HCT116 (cell line): ENCODE results near the gene SLC12A3. TPM values are rescaled to one million over a fixed set of nuclear protein-coding genes. Genes with fewer than 3 reads are reported as not detected.

Source experiments
- ATAC-seq: fragments of 200-7000 bp; cut with Tn5 transposase; 2 replicates; pipeline ENCODE4 v1.9.1; 2020; ENCODE audit warnings: mild to moderate bottlenecking, moderate library complexity
- BruUV-seq: library from RNA; stranded (reverse); fragments of 400-500 nt; replicated peaks from 2 replicates; lab custom pipeline; 2021; lab: Mats Ljungman, UMichigan
- CTCF ChIA-PET: fragments of 300-600 bp; sonication (Branson Sonifier 250); formaldehyde crosslinking; loops from one replicate; lab custom pipeline; 2021; ENCODE audit warnings: antibody characterized with exemption; lab: Charles Lee
- POLR2A ChIA-PET: fragments of 300-600, 350-600 bp; sonication (Branson Sonifier 250); formaldehyde crosslinking; loops from one replicate; lab custom pipeline; 2021; ENCODE audit warnings: antibody characterized with exemption; lab: Charles Lee
- RAD21 ChIA-PET, 2 experiments: fragments of 300-600 bp; sonication (Branson Sonifier 250); formaldehyde crosslinking; loops; one replicate each; lab custom pipeline; 2023; ENCODE audit warnings: low total read pairs in 2 of 2; ENCODE audit not compliant: uncharacterized antibody in 2 of 2, unreplicated experiment in 2 of 2, low non-redundant PET in 1 of 2; lab: Charles Lee
- DNase-seq: peaks from one replicate; pipeline ENCODE4 v3.0.0-alpha.2; 2010; ENCODE audit warnings: low read depth, low spot score
- H2AFZ ChIP-seq: fragments of 200-600 bp; shearing (Covaris generic), sonication (generic); 2 replicates; pipeline ENCODE4 v1.6.1; 2017; ENCODE audit warnings: low read depth, mixed run types, mixed read lengths, antibody characterized with exemption, low read length; ENCODE audit not compliant: poor library complexity, severe bottlenecking
- H3K27ac ChIP-seq: 2 replicates; pipeline ENCODE4 v1.5.1; 2012; ENCODE audit warnings: low read depth, low read length
- H3K27me3 ChIP-seq: fragments of 200-600 bp; sonication (generic); 2 replicates; pipeline ENCODE4 v1.6.1; 2016; ENCODE audit warnings: mixed run types, low read length, mixed read lengths; ENCODE audit not compliant: insufficient read depth
- H3K36me3 ChIP-seq, 2 experiments: fragments of 200-500 bp in 1 of 2; fragments of 200-600 bp in 1 of 2; sonication (Bioruptor generic) in 1 of 2; sonication (generic) in 1 of 2; 2 replicates each; pipeline versions ENCODE4 v1.5.1 to v1.6.1; 2014 to 2016; ENCODE audit warnings: low read length in 2 of 2, inconsistent platforms in 1 of 2, mixed read lengths in 1 of 2, mixed run types in 1 of 2; ENCODE audit not compliant: insufficient read depth in 2 of 2, control insufficient read depth in 1 of 2
- H3K4me1 ChIP-seq, 2 experiments: fragments of 200-600 bp in 1 of 2; sonication (generic) in 1 of 2; 2 replicates each; pipeline versions ENCODE4 v1.5.1 to v1.6.1; 2012 to 2017; ENCODE audit warnings: low read length in 2 of 2, inconsistent platforms in 1 of 2, mild to moderate bottlenecking in 1 of 2, mixed read lengths in 1 of 2, mixed run types in 1 of 2, moderate library complexity in 1 of 2; ENCODE audit not compliant: insufficient read depth in 2 of 2, control insufficient read depth in 1 of 2
- H3K4me2 ChIP-seq: fragments of 200-600 bp; sonication (generic); 2 replicates; pipeline ENCODE4 v1.6.1; 2017; ENCODE audit warnings: mixed run types, low read length, mixed read lengths
- H3K4me3 ChIP-seq, 2 experiments: fragments of 200-600 bp in 1 of 2; sonication (generic) in 1 of 2; replicated peaks in 1 of 2; 2 replicates each; pipeline ENCODE4 v1.5.1; 2011 to 2016; ENCODE audit warnings: low read length in 2 of 2, control low read depth in 1 of 2, low read depth in 1 of 2, mild to moderate bottlenecking in 1 of 2, mixed read lengths in 1 of 2, mixed run types in 1 of 2
- H3K79me2 ChIP-seq: fragments of 200-600 bp; sonication (generic); 2 replicates; pipeline ENCODE4 v1.6.1; 2017; ENCODE audit warnings: mild to moderate bottlenecking, mixed run types, low read length, moderate library complexity, mixed read lengths; ENCODE audit not compliant: insufficient read depth
- H3K9ac ChIP-seq: fragments of 200-600 bp; sonication (generic); 2 replicates; pipeline ENCODE4 v1.6.1; 2016; ENCODE audit warnings: low read length, mixed read lengths
- H3K9me2 ChIP-seq: fragments of 200-600 bp; sonication (generic), shearing (Covaris generic); 2 replicates; pipeline ENCODE4 v1.6.1; 2017; ENCODE audit warnings: mixed run types, mild to moderate bottlenecking, moderate library complexity; ENCODE audit not compliant: insufficient read depth
- H3K9me3 ChIP-seq, 2 experiments: fragments of 200-500 bp in 1 of 2; fragments of 200-600 bp in 1 of 2; sonication (Bioruptor generic) in 1 of 2; sonication (generic) in 1 of 2; 2 replicates each; pipeline ENCODE4 v1.6.1; 2014 to 2017; ENCODE audit warnings: low read length in 2 of 2, mixed read lengths in 2 of 2, inconsistent platforms in 1 of 2, low read depth in 1 of 2, mild to moderate bottlenecking in 1 of 2, mixed run types in 1 of 2, moderate library complexity in 1 of 2; ENCODE audit not compliant: control insufficient read depth in 1 of 2, insufficient read depth in 1 of 2
- H4K20me1 ChIP-seq: fragments of 200-600 bp; sonication (generic), shearing (Covaris generic); 2 replicates; pipeline ENCODE4 v1.6.1; 2017; ENCODE audit warnings: mixed run types, mild to moderate bottlenecking, moderate library complexity; ENCODE audit not compliant: insufficient read depth
- ATF3 ChIP-seq: IDR thresholded peaks from 2 replicates; pipeline ENCODE4 v1.6.1; 2012
- CTCF ChIP-seq, 3 experiments: fragments of 200-600 bp in 1 of 3; sonication (generic) in 1 of 3; IDR thresholded peaks in 2 of 3; conservative IDR thresholded peaks in 1 of 3; 2 replicates each; pipeline ENCODE4 v1.5.1; 2012 to 2017; ENCODE audit warnings: low read depth in 2 of 3, low read length in 2 of 3, antibody characterized with exemption in 1 of 3, borderline replicate concordance in 1 of 3, control low read depth in 1 of 3, mild to moderate bottlenecking in 1 of 3, mixed read lengths in 1 of 3, mixed run types in 1 of 3, moderate library complexity in 1 of 3; ENCODE audit not compliant: insufficient read depth in 1 of 3
- EGR1 ChIP-seq: IDR thresholded peaks from 2 replicates; pipeline ENCODE4 v1.6.1; 2012; ENCODE audit warnings: low read depth
- EZH2 ChIP-seq: fragments of 200-600 bp; sonication (generic); IDR thresholded peaks from 2 replicates; pipeline ENCODE4 v1.6.1; 2017; ENCODE audit warnings: antibody characterized with exemption, mixed run types
- EZH2phosphoT487 ChIP-seq: fragments of 200-600 bp; IDR thresholded peaks from 2 replicates; pipeline ENCODE4 v1.6.1; 2018; ENCODE audit warnings: antibody characterized with exemption, borderline replicate concordance
- POLR2A ChIP-seq: IDR thresholded peaks from 2 replicates; pipeline ENCODE4 v1.7.0; 2011; ENCODE audit warnings: borderline replicate concordance; ENCODE audit not compliant: insufficient read depth, insufficient read length; ENCODE audit errors: extremely low read depth
- POLR2AphosphoS5 ChIP-seq: IDR thresholded peaks from 2 replicates; pipeline ENCODE4 v1.6.1; 2011; ENCODE audit warnings: mild to moderate bottlenecking, low read depth, low read length, moderate library complexity
- REST ChIP-seq: IDR thresholded peaks from 2 replicates; pipeline ENCODE4 v1.6.1; 2012; ENCODE audit warnings: low read depth
- SIN3A ChIP-seq: IDR thresholded peaks from 2 replicates; pipeline ENCODE4 v1.6.1; 2012; ENCODE audit warnings: low read depth
- SP1 ChIP-seq: IDR thresholded peaks from 2 replicates; pipeline ENCODE4 v1.6.1; 2012; ENCODE audit warnings: low read depth
- SRF ChIP-seq: IDR thresholded peaks from 2 replicates; pipeline ENCODE4 v1.6.1; 2012; ENCODE audit warnings: low read depth
- TCF7L2 ChIP-seq: IDR thresholded peaks from 2 replicates; pipeline ENCODE4 v1.7.0; 2011; ENCODE audit warnings: borderline replicate concordance, inconsistent platforms; ENCODE audit not compliant: insufficient read depth, insufficient read length; ENCODE audit errors: extremely low read depth
- YY1 ChIP-seq: IDR thresholded peaks from 2 replicates; pipeline ENCODE4 v1.6.1; 2011; ENCODE audit warnings: low read length, low read depth, moderate library complexity, mild to moderate bottlenecking; ENCODE audit not compliant: insufficient replicate concordance; ENCODE audit errors: extremely low read depth
- intact Hi-C: fragments of 100-400 bp; cut with micrococcal nuclease; formaldehyde crosslinking; loops from 2 replicates; pipeline ENCODE4 v1.10.0; 2022
- total RNA-seq: library from RNA; stranded (reverse); gene quantifications from one replicate; pipeline ENCODE4 v1.2.1, GENCODE V29; 2021; ENCODE audit not compliant: unreplicated experiment
- TF ChIP-seq, protein P1 (sequence below): IDR thresholded peaks from 2 replicates; pipeline ENCODE4 v1.6.1; 2012
- TF ChIP-seq, protein P2 (sequence below): IDR thresholded peaks from 2 replicates; pipeline ENCODE4 v1.6.1; 2011; ENCODE audit warnings: mild to moderate bottlenecking, low read length, moderate library complexity; ENCODE audit not compliant: insufficient replicate concordance; ENCODE audit errors: extremely low read depth

Gene SLC12A3
- total RNA-seq, 1 experiment from 2014 or later = not detected

DNA sequence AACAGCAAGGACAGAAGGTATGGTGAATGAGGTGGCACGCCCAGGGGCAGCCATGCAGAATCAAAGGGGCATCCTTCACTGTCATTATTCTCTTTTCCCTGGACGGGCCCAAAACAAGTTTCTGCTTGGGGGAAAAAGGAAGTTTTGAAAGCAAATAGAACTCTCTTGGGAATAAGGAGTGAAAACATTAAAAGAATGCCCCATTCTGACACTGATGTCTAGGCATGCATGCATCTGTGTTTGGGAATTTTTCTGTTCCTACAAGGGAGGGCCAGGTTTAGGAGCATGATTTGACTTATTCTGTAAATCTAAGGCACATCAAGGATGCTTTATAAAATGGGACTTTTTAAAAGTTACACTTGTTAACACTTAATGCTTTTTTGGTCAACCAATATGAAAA is 34.3 kb upstream of the SLC12A3 start (continued):
- no peak for TF ChIP-seq TCF7L2
- TF ChIP-seq, protein P1, sequence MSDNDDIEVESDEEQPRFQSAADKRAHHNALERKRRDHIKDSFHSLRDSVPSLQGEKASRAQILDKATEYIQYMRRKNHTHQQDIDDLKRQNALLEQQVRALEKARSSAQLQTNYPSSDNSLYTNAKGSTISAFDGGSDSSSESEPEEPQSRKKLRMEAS = no peak
- TF ChIP-seq SIN3A = no peak
- no peak for TF ChIP-seq EGR1

GRCh38 chr16:56832768-56833167 is 32.2 kb upstream of the SLC12A3 start:
- Histone ChIP-seq H3K4me3 (no peak overlapping the region), H3K27ac (no peak overlapping the region), H3K9me2 (no peaks in the 10 kb centered on the region), H3K9me3 (no peaks in the 10 kb centered on the region), H3K27me3 (no peaks in the 10 kb centered on the region), H3K36me3 (peaks cover 17 to 44% of the 10 kb centered on the region in 2 experiments), H3K4me2 (no peak overlapping the region), H3K9ac (no peak overlapping the region), H3K79me2 (no peaks in the 10 kb centered on the region), H2AFZ (no peak overlapping the region), H3K4me1 (no peaks in the 10 kb centered on the region), H4K20me1 (no peaks in the 10 kb centered on the region)
- TF ChIP-seq SRF (no peak), TCF7L2 (no peak), YY1 (no peak), SP1 (no peak), REST (no peak), POLR2AphosphoS5 (no peak), ATF3 (no peak), POLR2A (no peak), SIN3A (no peak), EZH2phosphoT487 (no peak), EZH2 (no peak), EGR1 (no peak), CTCF (IDR thresholded peaks at IDR 0.05 in 2 of 3, conservative IDR thresholded peaks at IDR 0.05 in 1 of 3; ENCODE audit: borderline replicate concordance in 1 of 3, insufficient read depth in 1 of 3, low read depth in 2 of 3, low read length in 2 of 3) (no peak)
- TF ChIP-seq, protein P1 = no peak
- TF ChIP-seq, protein P2, sequence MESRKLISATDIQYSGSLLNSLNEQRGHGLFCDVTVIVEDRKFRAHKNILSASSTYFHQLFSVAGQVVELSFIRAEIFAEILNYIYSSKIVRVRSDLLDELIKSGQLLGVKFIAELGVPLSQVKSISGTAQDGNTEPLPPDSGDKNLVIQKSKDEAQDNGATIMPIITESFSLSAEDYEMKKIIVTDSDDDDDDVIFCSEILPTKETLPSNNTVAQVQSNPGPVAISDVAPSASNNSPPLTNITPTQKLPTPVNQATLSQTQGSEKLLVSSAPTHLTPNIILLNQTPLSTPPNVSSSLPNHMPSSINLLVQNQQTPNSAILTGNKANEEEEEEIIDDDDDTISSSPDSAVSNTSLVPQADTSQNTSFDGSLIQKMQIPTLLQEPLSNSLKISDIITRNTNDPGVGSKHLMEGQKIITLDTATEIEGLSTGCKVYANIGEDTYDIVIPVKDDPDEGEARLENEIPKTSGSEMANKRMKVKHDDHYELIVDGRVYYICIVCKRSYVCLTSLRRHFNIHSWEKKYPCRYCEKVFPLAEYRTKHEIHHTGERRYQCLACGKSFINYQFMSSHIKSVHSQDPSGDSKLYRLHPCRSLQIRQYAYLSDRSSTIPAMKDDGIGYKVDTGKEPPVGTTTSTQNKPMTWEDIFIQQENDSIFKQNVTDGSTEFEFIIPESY = no peak
- no TSS peak for BruUV-seq
- intact Hi-C loops = no loop called here
- RAD21 ChIA-PET = no interaction called here
- CTCF ChIA-PET = no interaction called here
- DNase-seq (no peak), ATAC-seq (no peak)
- POLR2A ChIA-PET = no interaction called here
